Keratinocyte (primary cell): ENCODE measurements around the gene TAB2.

ENCODE experiments used
- CTCF ChIP-seq, 3 experiments: IDR thresholded peaks in 1 of 3; conservative IDR thresholded peaks in 1 of 3; optimal IDR thresholded peaks in 1 of 3; 2 replicates in 2 of 3; 3 replicates in 1 of 3; pipeline versions ENCODE3 to v1.5.1; 2011; ENCODE audit warnings: low read length in 3 of 3, mild to moderate bottlenecking in 3 of 3, moderate library complexity in 2 of 3, control low read depth in 1 of 3, inconsistent platforms in 1 of 3; ENCODE audit not compliant: insufficient read depth in 2 of 3; ENCODE audit errors: extremely low read depth in 1 of 3
- EZH2 ChIP-seq: IDR thresholded peaks from one replicate; pipeline ENCODE4 v1.6.1; 2012; ENCODE audit warnings: inconsistent platforms, mild to moderate bottlenecking, low read length, moderate library complexity

DNA sequence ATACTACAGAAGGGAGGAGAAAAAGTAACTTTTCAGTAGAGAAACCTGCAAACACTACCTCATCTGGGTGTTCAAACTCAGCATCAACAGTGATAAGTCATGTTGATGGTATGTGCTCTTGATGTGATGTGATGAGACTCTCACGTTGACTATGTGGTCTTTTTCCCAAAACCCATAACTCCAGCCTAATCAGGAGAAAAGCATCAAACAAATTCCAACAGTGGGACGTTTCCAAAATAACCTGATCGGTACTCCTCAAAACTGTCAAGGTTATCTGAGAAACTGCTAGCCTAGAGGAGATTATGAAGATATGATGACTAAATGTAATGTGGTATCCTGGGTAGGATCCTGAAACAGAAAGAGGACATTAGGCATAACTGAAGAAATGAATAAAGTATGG lies 41.9 kb upstream of the TAB2 start:
- TF ChIP-seq CTCF (optimal IDR thresholded peaks at IDR 0.05 in 1 of 3, IDR thresholded peaks at IDR 0.05 in 1 of 3, conservative IDR thresholded peaks at IDR 0.05 in 1 of 3; ENCODE audit: extremely low read depth in 1 of 3, insufficient read depth in 2 of 3, low read length in 3 of 3) = no peak
- TF ChIP-seq EZH2 = no peak
